Upper lobe of right lung (tissue), 1 donor: ENCODE data around the gene GFI1. TPM values are rescaled to one million over a fixed set of nuclear protein-coding genes. Genes with fewer than 3 reads are reported as not detected.
"Not testable (repeated sequence)": the region's sequence is repeated elsewhere in the genome, so short reads cannot be mapped to it uniquely, and the experiment has no call there.

Source experiments
- ATAC-seq: fragments of 200-7000 bp; cut with Tn5 transposase; one replicate; pipeline ENCODE4 v1.9.1; 2020; ENCODE audit warnings: mild to moderate bottlenecking, moderate library complexity
- DNase-seq: peaks from one replicate; pipeline ENCODE4 v3.0.0-alpha.2; 2020
- H3K27ac ChIP-seq: fragments of 200-600 bp; one replicate; pipeline ENCODE4 v1.8.0; 2022
- H3K27me3 ChIP-seq: fragments of 200-600 bp; one replicate; pipeline ENCODE4 v1.8.0; 2022; ENCODE audit warnings: mild to moderate bottlenecking
- H3K36me3 ChIP-seq: fragments of 200-600 bp; one replicate; pipeline ENCODE4 v1.8.0; 2022
- H3K4me1 ChIP-seq: fragments of 200-600 bp; one replicate; pipeline ENCODE4 v1.8.0; 2022
- H3K4me3 ChIP-seq: fragments of 200-600 bp; one replicate; pipeline ENCODE4 v1.8.0; 2022; ENCODE audit warnings: mild to moderate bottlenecking
- H3K9me3 ChIP-seq: fragments of 200-600 bp; one replicate; pipeline ENCODE4 v1.8.0; 2022
- intact Hi-C: fragments of 100-400 bp; cut with DNase I; formaldehyde crosslinking; loops from one replicate; pipeline ENCODE4 v1.11.0; 2022
- long read RNA-seq: library from polyadenylated mRNA; unstranded; transcript quantifications from one replicate; pipeline ENCODE4 v2.0.0, GENCODE V29; 2021
- total RNA-seq: library from RNA; stranded (reverse); fragmentation: NEBNext Ultra II Directional; extraction: Animal tissue kit (Norgen Biotek cat#: 25700); gene quantifications from one replicate; pipeline ENCODE4 v1.2.1, GENCODE V29; 2021
- TF ChIP-seq, protein P1 (sequence below): fragments of 200-600 bp; IDR thresholded peaks from one replicate; pipeline ENCODE4 v1.8.0; 2022; ENCODE audit warnings: antibody characterized with exemption
- donor health status: DM: no; HTN: yes; CAD: no; lungs with severe emphysema.

The GFI1 gene
- total RNA-seq: 5.4 TPM
- long read RNA-seq, partial matches to known transcripts: 1 of 6 reads
- long read RNA-seq, other reads (novel, unspliced or antisense): 3 of 6 reads

- Histone ChIP-seq H3K27ac (peak within 1 kb of the TSS; percentile 58), H3K36me3 (no peaks in the 10 kb centered on the region), H3K27me3 (peaks cover 73% of the 10 kb centered on the region), H3K4me1 (peaks cover 44% of the 10 kb centered on the region), H3K4me3 (peak within 1 kb of the TSS; percentile 55), H3K9me3 (no peaks in the 10 kb centered on the region)
- peak; percentile 74 for DNase-seq
- peak; percentile 42 for ATAC-seq
- intact Hi-C loops: no loop called here
- TF ChIP-seq, protein P1, sequence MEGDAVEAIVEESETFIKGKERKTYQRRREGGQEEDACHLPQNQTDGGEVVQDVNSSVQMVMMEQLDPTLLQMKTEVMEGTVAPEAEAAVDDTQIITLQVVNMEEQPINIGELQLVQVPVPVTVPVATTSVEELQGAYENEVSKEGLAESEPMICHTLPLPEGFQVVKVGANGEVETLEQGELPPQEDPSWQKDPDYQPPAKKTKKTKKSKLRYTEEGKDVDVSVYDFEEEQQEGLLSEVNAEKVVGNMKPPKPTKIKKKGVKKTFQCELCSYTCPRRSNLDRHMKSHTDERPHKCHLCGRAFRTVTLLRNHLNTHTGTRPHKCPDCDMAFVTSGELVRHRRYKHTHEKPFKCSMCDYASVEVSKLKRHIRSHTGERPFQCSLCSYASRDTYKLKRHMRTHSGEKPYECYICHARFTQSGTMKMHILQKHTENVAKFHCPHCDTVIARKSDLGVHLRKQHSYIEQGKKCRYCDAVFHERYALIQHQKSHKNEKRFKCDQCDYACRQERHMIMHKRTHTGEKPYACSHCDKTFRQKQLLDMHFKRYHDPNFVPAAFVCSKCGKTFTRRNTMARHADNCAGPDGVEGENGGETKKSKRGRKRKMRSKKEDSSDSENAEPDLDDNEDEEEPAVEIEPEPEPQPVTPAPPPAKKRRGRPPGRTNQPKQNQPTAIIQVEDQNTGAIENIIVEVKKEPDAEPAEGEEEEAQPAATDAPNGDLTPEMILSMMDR: no peak
Observed at GRCh38 chr1:92486251-92487077, at the start of gene GFI1. Gene GFI1 (minus strand): TSS chr1:92486925. CDS start chr1:92483487, 3,438 bp downstream.

- H3K27me3 ChIP-seq, H3K27ac ChIP-seq, H3K36me3 ChIP-seq, H3K9me3 ChIP-seq, ATAC-seq, DNase-seq, intact Hi-C loops, H3K4me3 ChIP-seq, H3K4me1 ChIP-seq: not testable (repeated sequence)
Observed at GRCh38 chr1:92532371-92532770, 45.6 kb upstream of the GFI1 start.

- H3K4me3 ChIP-seq, H3K36me3 ChIP-seq, H3K4me1 ChIP-seq, intact Hi-C loops, H3K27ac ChIP-seq, H3K27me3 ChIP-seq, DNase-seq, H3K9me3 ChIP-seq, ATAC-seq: not testable (repeated sequence)
Observed at GRCh38 chr1:92531939-92532338, 45.2 kb upstream of the GFI1 start.

DNA sequence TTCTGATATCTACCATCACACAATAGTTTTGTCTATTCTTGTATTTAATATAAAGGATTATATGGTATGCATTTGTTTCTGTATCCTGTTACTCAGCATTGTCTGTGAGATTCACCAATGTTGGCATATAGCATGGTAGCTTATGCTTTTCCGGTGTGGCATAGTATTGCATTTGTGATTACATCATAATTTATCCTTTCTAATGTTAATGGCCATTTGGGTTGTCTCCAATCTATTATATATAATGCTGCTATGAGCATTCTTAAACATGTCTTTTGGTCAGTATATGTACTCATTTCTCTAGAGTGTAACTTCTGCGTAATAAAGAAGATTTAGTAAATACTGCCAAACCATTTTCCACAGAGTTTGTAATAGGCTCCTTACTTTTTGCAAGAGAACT lies 40.9 kb upstream of the GFI1 start:
- no peak overlapping the region for H3K27ac ChIP-seq
- ATAC-seq (no peak), DNase-seq (no peak)
- H3K4me3 ChIP-seq: no peak overlapping the region
- H3K4me1 ChIP-seq: no peaks in the 10 kb centered on the region
- H3K36me3 ChIP-seq: no peaks in the 10 kb centered on the region
- TF ChIP-seq, protein P1: no peak
- H3K27me3 ChIP-seq: no peaks in the 10 kb centered on the region
- intact Hi-C loops: no loop called here
- H3K9me3 ChIP-seq: no peaks in the 10 kb centered on the region

DNA sequence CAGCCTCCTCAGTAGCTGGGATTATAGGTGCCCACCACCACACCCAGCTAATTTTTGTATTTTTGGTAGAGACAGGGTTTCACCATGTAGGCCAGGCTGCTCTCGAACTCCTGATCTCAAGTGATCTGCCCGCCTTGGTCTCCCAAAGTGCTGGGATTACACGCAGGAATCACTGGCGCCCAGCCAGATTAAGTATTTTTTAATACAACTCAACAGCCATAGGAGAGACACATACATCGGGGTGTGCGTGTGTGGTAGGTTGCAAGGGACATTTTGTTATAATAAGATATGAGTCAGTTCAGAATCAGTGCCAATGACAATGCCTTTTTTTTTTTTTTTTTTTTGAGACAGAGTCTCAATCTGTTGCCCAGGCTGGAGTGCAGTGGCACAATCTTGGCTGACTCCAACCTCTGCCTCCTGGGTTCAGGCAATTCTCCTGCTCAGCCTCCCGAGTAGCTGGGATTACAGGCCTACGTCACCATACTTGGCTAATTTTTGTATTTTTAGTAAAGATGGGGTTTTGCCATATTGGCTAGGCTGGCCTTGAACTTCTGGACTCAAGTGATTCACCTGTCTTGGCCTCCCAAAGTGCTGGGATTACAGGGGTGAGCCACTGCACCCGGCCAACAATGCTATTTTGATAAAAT lies 38.3 kb upstream of the GFI1 start:
- H3K4me3 ChIP-seq, intact Hi-C loops, ATAC-seq, DNase-seq, H3K27me3 ChIP-seq, H3K9me3 ChIP-seq, H3K27ac ChIP-seq, H3K36me3 ChIP-seq, H3K4me1 ChIP-seq: not testable (repeated sequence)

DNA sequence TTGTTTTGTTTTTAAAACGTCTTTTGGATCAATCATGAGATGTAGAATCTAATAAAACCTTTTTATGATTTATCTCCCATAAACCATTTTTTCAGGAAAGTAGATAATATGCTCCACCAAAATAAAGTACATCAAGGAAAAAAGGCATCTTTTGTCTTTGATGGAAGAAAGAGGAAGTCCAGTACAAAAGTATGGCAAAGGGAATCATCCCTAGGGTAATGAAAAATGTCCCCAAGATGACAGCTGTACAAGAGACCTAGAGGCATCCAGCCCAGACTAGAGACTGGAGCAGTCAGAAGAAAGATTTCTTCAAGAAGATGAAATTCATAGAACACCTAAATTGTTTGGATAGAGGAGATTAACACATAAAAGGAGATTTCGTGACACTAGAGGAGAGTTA lies 32.3 kb upstream of the GFI1 start:
- TF ChIP-seq, protein P1: no peak
- DNase-seq: no peak
- H3K36me3 ChIP-seq: peaks cover 1% of the 10 kb centered on the region
- intact Hi-C loops: no loop called here
- H3K27ac ChIP-seq: no peak overlapping the region
- H3K4me1 ChIP-seq: no peaks in the 10 kb centered on the region
- no peak overlapping the region for H3K4me3 ChIP-seq
- H3K27me3 ChIP-seq: no peaks in the 10 kb centered on the region
- no peak for ATAC-seq
- no peaks in the 10 kb centered on the region for H3K9me3 ChIP-seq

DNA sequence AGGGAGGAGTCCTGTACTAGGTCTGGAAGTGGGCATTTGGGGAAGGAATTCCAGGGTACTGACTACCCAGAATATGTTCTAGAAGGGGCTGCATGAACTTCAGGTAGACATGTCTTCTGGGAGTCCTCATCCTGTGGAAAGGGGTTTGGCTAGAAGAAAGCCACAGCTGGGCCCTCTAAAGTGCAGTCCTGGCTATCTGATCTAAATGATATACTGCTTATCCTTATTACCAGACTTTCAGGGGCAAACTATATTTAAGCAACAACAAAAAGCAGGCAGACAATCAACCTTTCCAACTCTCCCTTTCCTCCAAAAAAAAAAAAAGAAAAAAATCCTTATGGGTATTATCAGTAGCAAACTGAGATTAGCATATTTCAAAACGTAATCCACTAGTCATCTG lies 29.8 kb upstream of the GFI1 start:
- no peak for DNase-seq
- no peaks in the 10 kb centered on the region for H3K9me3 ChIP-seq
- ATAC-seq: no peak
- no peaks in the 10 kb centered on the region for H3K4me1 ChIP-seq
- TF ChIP-seq, protein P1: no peak
- H3K36me3 ChIP-seq: peaks cover 8% of the 10 kb centered on the region
- intact Hi-C loops: no loop called here
- H3K4me3 ChIP-seq: no peak overlapping the region
- no peaks in the 10 kb centered on the region for H3K27me3 ChIP-seq
- no peak overlapping the region for H3K27ac ChIP-seq
